IPS-NIHi7 (cell line): ENCODE results near the gene EDN2.

Experiments used
- DNase-seq: peaks from one replicate; pipeline ENCODE4 v3.0.0; 2012; ENCODE audit warnings: mixed read lengths; ENCODE audit errors: extremely low spot score

EDN2 gene

DNA sequence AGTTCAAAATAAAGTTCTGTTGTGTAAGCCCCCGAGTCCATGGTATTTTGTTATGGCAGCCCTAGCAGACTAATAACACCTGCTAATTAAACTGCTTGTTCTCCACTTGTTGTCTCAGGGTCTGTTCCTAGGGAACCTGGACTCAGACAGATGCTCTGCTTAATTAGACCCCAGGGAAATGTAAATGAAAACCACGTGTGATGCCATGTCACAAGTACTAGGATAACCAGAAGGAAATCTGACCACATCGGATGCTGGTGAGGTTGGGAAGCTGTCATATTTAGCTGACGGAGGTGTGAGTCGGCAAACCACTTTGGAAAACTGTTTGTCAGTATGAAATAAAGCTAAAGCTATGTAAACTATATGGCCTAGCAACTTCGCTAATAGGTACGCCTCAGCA, 19.6 kb downstream of the EDN2 start:
- no peak for DNase-seq

DNA sequence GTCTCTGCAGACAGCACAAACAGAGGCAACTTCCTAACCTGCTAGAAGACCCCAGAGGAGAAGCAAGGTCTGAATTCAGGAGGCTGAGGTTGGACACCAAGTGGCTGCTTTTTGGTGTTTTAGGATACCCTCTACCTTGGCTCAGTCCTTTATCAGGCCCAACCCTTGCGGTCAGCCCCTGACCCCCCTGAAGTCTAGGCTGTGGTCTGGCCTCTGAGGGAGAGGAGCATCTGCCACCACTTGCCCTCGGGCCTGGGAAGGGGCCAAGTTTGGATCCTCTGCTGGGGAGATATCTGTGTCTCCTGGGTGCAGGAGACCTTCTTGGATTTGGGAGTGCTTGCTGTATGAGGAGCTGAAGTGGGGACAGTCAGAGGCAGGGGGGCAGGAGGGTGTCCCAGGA, 21.0 kb downstream of the EDN2 start:
- no peak for DNase-seq

DNA sequence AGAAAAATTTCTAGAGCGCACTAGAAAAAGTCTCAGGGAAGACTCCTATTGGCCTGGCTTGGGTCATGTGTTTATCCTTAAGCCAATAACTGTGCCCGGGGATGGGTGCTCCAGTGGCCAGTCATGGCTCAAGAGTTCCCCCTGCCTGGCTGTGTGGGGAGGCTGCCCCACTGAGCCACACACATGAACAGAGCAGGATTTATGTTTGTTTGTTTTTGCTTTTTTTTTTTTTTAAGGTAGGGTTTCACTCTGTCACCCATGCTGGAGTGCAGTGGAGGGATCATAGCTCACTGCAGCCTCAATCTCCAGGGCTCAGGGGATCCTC, 21.8 kb downstream of the EDN2 start:
- no peak for DNase-seq

DNA sequence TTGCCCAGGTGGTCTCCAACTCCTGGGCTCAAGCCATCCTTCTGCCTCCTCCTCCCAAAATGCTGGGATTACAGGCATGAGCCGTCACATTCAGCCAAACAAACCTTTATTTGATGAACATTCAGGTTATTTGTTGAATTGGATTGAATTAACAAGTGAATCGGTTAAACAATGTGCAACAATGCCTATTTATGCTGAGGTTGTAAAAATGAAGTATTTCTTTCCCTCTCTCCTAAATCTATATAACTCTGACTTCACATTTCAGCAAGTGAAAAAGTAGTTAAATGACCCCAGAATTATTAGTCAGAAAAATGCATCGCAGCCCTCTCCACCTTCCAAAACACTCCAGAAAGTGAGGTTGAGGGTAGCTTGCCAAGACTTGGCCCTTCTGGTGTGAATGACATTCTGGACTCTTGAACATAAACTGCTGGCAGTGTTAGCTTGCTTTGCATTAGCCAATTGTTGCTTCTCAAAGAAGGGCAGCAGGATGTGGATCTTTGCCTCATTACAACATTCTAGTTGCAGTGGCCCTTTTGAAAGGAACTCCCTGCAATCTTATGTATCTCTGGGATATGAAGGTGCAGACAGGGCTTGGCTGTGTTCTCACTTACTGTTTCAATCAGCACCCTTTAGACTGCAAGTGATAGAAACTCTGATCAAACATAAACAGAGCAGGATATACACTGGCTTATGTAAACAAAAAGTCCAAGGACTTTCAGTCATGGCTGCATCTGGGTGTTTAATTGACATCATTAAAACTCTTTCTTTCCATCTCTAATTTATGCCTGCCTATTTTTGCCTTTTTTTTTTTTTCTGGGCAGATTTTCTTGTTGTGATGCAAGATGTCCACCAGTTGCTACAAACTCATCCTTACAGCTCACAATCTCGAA, 22.4 kb downstream of the EDN2 start:
- no peak for DNase-seq

DNA sequence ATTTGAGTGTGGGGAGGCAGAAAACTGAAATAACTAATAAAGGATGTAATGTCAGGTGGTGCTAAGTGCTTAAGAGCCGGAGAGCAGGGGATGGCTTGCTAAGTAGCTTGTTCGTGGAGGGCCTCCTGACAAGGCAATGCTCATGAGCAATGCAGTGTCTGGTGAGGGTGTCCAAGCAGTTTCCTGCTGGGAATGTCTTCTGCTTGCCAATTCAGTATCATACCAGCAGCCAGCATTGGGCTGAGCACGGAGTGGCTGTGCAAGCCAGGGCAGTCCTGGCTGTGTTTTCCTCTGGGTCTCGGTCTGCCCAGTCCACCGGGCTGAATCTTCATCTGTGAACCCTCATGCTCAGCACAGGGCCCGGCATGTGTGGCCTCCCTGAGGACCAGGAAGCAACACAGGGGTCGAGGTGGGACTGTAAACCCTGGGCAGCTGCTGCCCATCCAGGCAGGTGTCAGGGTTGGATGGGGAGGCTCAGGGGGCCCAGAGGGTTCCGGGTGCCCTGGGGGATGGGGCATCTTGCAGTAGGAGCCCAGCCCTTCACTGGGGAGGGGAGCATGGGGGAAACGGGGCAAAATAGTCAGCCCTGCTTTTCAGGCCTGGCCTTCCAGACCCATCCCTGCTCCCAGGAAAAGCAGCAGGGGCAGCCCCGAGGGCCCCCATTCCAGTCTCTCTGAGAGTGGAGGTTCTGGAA, 27.5 kb downstream of the EDN2 start:
- no peak for DNase-seq

DNA sequence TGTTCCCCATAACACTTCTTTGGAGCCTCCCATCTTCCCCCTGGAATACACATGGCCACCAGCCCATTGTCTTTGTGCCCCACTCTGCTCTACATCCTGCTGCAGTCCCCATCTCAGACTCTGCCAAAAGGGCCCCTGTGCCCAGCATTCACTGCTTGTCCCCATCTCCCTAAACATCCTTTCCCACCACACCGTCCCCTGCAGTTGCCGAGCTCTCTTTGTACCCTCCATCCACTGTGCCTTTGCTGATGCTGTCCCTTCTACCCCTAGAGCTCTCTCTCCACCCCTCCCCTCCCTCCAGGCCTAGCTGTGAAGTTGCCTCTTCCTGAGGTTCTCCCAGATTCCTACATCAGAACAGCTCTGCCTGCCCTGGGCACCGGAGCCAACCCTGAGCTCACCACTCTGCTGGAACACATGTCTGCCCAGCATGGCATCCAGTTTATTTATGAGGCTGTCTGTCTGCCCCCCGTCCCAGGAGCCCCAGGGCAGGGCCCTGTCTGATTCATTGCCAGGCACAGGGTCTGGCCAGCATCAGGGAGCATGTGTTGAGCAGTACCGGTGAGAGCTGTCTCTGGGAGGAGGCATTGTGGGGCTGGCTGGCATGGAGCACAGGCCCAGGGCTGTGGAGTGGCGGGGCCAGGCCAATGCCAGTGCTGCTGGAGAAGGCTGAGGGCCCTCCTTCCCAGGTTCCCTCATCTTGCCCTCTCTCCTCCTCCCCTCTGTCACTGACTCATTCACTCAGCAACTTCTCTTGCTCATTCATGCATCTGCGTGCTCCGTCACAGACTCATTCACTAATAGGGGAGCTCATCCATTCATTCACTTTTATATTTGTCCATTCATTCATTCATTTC, 28.8 kb downstream of the EDN2 start:
- DNase-seq: no peak

DNA sequence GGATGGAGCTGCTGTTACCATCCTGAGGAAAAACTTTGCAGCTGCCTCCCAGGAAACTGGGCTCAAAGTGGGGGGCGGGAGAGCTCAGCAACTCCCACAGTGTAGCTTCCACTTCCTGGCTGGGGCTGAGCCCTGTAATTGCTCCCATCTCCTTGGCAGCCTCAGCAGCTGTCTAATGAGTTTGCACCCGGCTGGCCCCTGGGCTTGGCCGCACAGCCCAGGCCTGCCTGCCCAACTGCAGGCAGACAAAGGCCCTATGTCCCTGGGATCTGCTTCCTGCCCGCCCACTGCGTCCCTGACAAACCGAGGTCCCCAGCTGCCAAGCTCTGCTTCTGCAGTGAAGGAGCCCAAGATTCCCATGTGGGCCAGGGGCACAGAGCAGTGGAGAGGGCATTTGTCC, 30.1 kb downstream of the EDN2 start:
- no peak for DNase-seq

DNA sequence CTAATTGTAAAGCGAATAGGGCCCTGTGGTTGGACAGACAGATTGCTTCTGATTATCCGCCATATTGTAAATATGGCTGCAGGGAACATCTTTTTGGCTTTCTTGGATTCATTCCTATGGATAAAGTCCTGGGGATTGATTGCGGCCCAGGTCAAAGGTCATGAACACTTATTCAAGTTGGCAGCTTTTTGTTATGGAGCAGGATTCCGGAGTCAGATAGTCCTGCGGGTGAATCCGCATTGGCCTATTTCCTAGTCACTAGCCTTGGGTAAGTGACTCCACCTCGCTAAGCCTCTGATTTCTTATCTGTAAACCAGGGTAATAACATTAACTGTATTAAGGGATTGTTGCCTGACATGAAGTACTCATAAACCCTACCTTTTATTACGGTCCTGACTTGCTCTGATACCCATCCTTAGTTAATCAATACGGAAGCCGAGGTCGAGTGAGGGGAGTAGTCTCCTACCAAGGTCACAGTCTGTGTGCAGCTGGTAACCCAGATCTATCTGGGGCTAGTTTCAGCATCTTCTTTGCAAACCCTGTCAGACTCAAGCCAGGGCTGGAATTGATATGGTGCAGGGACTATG, 31.7 kb downstream of the EDN2 start:
- no peak for DNase-seq

DNA sequence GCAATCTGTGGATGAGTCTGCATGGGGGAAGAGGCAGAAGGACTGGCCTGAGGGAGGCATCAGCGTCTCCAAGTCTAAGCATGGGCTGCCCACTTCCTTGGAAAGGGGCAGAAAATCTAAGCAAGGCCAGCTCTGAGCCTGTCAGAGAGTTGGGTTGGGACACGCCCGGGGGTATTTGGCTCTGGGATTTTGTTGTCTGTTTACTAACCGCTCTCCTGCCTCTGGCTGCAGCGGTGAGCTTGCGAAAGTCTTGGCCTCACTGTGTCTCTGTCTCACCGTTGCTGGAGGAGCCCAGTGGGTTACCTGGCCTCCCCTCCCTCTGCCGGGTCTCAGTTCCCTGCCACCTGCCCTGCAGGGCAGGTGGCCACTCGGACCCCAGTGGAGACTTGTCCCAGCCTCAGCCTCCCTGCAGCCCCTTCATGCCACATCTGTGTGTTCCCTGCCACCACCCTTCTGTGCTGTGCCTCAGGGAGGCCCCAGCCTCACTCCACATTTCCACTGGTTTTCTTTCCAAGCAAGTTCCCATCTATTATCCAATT, 33.7 kb downstream of the EDN2 start:
- DNase-seq: no peak

DNA sequence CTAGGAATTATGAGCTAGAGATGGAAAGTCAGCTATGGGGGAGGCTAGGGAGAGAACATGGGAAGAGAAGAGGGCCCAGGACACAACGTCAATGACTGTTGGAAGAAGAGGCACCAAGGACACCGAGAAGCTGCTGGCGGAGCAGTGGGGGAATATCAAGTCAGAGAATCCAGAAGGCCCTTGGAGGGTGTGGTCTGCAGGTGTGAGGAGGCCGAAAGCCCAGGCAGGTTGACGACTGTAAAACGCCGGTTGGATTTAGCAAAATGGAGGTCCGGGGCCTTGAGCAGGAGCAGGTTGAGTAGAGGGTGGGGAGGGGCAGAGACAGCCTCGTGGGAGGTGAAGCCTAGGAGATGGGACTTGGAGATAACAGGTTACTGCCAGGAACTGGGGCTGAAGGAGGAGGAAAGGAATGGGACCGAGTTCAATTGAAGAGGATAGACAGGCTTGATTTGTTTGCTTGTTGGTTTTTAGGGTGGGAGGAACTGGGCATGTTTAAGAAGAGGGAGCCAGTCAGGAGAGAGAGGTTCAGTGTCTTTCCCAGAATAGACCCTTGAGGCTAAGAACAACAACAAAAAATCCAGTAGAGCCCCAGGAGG, 35.1 kb downstream of the EDN2 start:
- no peak for DNase-seq

DNA sequence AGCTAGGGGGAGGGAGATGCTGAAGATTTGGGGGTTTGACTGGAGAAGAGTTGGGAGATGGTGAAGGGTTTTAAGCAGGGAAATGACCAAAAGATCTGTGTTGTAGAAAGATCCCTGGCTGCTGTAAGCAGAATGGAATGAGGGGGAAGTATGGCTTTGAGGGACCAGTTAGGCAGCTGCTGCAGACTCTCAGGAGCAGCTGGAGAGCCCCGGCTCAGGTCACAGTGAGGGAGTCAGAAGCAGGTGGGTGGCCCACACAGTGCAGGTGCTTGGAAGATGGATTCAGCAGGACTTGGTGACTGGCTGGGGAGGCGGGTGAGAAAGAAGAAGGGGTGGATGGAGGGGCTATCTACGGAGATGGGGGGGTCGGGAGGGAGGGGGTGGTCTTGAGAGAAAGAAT, 35.7 kb downstream of the EDN2 start:
- no peak for DNase-seq

DNA sequence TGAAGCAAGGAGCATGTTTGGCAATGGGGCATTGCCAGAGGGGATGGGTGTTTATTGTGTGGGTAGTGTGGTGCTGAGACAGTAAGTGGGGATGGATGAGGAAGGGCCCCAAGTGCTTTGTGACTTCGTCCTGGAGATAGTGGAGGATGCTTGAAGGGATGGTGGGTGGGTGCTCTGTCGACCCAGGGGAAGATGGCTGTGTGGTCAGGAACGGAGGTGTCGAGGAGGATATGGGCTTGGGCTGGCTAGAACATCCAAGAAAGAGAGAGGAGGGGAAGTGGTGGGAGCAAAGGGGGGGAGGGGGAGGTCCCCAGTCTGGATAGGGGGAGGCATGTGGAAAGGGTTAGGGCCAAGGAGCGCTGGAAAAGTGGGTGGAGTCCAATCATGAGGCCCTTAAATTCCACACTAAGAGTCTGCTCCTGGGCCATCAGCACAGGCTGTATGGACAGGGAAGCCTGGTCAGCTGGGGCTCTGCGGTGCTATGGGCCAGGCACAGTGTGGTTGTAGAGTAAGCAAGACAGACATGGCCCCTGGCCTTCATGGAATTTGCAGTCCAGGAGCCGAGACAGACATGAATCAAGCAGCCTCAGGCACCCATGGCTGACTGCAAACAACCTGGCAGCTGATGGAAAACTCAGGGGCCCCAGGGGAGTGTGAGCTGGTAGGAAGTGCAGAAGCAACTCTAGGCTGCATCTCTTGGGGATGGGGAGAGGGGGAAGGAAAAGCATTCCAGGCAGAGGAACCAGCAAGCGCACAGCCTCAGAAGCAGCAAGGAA, 36.3 kb downstream of the EDN2 start:
- DNase-seq: no peak

DNA sequence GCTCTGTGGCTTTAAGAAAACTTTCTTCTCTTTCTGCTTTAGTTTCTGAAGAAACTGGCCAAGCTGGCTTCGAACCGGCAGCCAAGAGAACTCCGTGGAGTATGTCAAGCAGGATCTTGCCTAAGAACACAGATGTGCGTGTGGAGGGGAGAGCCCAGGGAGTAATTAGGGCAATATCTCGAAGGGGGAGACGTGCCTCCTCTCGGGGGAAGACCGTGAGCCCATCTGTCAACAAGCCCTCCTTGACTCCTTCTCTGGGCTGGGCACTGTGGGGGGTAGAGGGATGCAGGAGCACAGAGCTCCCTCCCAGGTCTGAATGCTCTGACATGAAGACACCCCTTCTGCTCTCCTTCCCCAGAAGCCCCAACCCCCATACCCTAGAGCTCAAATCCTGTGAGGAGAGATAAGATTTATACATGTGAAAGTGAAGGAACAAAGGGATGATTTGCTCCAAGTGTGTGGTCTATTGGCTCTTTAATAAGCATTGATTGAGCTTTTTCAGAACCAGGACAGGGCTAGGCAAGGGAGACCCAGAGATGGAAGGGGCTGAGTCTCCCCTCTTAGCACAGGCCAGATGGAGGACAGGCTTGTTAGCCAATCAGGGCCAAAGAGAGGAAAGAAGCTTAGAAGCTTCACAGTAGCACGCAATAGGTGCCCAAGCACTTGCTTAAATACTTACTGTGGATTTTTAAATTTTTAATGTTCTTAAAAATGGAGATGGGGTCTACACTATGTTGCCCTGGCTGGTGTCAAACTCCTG, 37.5 kb downstream of the EDN2 start:
- DNase-seq: no peak

DNA sequence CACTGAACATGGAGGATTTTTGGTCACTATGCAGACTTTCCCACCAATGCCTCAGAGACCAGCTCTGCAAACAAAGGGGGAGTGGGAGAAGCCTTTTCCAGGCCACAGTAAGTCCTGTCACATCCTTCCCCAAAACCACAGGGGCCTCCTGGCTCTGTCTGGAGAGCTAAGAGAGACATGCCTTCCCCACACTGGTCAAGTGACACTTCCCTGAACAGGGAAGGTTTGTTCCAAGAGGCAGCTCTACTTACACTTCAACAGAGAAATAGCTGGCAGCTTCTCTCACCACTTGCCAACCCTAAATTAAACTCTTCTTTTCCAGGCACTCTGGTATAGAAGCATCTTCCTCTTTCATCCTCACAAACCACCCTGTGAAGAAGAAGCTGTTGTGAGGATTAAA, 39.7 kb downstream of the EDN2 start:
- DNase-seq: no peak

DNA sequence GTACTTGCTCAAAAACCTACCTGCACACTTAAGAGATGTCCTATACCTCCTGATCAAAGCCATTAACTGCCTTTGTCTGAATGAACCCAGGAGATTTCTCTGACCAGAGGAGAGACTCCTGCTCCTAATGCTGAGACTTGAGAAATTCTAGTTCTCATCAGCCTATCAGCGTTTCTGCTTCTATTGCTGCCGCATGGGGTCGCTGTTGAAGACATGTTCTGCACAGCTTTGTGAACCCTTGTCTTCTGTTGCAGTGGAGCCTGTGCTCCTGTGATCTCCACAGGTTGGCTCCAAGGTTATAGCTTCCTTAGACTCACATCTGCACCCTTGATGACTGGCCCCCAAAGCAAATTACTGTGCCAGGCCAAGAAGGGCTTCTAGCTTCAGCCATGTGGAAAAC, 40.2 kb downstream of the EDN2 start:
- DNase-seq: no peak

DNA sequence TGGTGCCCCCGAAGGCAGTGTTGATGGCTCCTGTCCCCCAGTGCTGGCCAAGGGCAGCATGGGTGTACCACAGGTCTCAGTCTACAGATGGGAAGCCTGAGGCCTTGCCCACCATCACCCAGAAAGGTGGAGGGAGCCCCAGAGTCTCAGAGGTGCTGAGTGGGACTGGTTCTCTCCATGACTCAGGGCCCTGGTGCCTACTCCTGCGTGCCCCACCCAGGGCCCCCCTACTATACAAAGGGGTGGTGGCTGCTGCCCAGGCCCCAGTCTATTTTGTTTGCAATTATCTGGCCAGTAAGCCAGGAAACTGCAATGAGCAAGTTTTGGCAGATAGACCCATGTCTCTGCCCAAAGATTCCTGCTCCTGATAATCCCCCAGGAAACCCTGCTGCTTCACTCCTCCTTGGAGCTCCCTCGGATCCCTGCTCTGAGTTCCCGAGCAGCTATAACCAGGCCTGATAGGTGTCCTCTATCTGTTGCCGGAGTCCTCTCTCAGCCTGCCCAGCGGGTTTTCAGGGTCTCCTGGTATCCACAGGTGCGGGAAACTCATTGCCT, 41.7 kb downstream of the EDN2 start:
- no peak for DNase-seq

DNA sequence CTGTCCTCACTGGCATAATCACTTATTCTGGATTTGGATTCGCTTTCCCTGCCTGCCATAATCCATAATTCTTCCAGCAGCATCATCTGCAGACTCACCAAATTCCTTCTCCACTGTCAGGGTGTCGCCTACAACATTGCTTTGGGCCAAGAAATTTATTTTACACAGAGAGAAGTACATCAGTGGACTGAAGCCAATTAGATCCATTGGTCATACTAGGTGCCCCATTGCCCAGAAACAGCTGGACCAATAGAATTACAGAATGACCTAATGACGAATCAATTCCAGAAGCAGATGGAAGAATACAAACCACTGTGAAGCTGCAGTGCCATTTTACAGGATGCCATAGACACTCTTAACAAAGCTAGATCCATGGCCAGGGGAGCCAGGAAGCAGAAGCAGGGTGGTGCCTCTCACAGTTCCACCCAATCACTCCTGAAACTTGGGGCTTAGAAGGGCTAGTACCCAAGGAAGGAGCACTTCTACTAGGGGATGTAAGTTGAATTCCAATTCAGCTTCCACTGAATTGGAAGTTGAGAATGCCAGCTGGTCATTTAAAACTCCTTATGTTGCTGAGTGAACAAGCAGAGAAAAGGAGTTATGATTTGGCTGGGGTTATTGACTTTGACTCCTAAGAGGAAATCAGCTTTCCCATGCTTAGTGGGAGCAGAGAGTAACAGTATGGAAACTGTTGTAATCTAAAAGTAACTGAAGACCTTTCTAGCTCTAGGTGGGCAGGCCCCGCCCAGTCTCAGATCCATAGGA, 44.0 kb downstream of the EDN2 start:
- DNase-seq: no peak

DNA sequence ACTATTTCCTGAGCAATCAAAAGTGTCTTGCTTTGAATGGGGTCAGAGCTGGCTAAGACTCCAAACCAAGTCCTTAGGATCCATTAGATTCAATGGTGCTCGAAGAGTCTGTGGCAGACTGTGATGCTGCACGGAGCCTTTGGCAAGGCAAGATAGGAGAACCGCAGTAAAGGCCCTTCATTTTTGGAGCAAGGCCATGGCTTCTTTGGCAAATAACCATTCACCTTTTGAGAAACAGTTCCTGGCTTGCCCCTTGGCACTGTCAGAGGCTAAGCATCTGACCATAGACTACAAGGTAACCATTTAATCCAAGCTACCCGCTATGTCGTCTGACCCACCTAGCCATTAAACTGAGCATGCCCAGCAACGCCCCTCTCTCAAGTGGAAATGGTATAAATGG, 45.2 kb downstream of the EDN2 start:
- no peak for DNase-seq

DNA sequence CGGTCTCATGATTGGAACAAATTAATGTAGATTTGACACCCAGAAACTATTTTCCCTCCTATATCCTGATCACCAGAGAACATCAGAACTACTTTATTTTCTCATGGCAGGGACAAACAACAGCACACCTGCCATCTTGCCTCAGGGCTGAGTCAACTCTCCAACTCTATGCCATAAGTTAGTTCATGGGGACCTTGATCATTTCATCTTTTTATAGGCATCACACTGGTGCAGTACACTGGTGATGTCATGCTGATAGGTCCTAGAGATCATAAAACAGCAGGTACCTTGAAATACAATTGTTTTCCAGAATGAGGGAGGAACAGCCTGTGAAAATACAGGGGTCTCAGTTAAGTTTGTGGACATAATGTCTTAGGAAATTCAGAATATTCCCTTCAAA, 45.8 kb downstream of the EDN2 start:
- no peak for DNase-seq
